ENCODE measurements around the gene NRP2.

The NRP2 gene

DNA sequence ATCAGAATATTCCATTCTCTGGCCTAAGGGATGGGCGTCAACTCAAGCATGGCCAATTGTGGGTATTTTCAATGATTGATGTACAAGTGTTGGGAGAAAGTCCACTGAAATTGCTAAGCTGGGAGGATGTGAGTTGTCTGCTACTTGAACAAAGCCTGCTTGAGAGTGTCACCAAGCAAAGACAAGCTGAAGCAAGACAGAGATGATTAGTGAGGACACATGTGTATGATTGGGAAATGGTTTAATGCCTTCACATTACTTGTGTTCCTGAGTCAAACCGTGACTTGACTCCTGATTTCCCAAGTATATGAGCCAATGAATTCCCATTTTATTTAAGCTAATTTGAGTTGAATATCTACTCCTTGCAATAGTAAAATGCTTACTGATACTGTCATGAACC, 23.7 kb upstream of the NRP2 start:
- no peak for DNase-seq (ENCODE audit: low spot score)

DNA sequence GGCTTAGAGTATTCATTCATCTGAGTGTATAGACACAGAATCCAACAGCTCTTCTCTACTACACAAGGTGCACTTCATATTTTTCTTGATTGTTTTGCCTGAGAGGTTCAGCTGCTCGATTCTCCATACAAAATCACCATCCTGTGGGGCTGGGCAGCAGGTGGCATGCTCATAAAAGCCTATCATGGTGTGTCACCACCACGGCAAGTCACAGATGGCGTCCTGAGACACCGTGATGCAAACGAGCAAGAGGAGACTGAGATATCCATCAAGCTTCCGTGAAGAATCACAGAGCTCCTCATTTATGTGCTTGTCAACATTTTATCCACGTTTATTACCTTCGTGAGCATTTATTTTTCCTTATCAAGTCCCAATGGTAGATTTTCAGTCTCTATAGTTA, 22.4 kb upstream of the NRP2 start:
- no peak for DNase-seq (ENCODE audit: low spot score)

DNA sequence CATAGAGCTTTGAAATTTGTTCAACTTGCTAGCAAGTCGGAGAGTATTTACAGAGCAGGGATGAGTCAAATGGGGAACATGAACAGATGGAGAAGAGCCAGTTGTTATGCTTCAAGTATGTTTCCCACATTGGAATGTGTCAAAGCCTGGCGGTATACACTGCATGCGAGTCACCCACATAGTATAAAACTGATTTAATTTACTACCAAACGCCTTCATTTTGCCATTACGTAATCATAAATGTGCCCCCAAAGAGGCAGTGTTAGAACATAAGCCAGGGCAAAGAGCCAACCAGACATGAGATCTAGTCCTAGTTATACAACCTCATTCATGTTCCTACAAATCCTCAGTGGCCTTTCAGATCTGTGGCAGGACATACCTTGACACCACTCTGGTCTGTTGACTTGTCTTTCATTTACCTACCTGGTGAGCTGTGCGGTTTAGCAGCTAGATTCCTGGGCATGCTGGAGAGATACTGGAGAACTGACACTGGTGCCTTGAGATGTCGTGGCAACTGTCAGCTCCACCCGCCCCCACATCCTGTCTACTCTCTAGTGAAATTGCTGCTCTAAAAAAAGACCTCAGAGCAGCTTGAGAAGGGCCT, 21.7 kb upstream of the NRP2 start:
- no peak for DNase-seq (ENCODE audit: low spot score)

DNA sequence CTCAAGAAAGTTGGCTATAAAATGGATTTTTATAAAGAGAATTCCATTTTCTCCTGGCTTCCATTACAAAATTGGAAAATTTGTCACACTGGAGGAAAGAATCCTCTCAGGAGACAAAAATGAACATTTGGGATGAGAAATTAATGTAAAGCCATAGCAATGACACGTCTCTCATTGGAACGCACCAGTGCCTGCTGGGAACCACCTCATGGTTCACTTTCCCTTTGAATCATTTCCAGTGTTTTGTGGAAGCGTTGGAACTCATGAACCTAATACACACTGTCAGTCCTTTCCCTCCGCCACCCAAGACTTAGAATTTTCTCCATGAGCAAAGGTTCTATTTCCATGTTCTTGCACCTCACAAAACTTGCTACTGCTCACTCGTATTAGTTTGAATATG, 21.0 kb upstream of the NRP2 start:
- DNase-seq (ENCODE audit: low spot score) = no peak

DNA sequence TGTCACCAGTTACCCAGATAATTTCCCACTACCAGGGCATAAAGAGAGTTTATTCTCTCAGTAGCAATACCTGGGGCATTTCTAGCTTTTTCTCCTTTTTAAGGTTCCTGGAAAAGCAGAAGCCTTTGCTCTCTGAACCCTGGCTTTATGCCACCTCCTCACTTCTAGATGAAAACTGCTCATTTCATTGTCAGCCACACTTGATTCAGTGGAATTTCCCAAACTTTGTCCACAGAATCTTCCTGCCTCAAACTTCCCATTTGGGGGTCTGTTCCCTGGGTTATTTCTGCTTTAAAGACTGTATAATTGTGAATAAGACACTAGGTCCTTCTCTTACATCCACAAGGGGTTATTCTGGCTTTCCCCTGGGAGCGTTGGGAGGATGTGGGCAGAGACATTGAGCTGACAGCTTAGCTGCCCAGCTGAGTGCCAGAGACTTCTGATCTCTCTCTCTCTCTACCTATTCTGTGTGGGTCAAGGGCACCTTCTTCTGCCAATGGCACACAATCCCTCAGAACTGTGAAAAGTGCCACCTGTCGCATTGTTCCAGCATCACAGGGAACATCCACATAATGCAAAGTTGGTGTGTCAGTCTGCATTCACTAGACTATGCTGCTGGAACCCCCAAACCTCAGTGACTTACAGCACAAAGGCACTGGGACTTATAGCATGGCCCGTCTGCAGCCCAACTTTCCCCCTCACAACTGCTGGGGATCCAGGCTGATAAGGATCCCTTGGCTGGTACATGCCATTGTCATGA, 19.9 kb upstream of the NRP2 start:
- no peak for DNase-seq (ENCODE audit: low spot score)

DNA sequence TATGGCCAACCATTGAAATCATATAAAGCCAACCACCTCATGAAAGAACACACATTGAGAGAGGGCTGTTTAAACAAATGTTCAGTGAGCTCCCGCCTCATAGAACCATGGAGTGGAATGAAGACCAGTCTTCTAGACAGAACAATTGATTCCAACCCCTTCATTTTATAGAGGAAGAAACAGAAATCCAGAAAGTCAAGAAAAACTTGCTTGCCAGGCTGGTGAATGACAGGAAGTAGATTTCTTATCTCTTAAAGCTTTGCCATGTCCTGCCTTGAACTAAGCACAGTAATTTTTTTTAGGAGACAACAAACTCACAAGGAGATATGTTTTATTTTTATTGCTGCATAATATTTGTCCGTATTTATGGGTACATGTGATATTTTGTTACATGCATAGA, 16.5 kb upstream of the NRP2 start:
- no peak for DNase-seq (ENCODE audit: low spot score)

DNA sequence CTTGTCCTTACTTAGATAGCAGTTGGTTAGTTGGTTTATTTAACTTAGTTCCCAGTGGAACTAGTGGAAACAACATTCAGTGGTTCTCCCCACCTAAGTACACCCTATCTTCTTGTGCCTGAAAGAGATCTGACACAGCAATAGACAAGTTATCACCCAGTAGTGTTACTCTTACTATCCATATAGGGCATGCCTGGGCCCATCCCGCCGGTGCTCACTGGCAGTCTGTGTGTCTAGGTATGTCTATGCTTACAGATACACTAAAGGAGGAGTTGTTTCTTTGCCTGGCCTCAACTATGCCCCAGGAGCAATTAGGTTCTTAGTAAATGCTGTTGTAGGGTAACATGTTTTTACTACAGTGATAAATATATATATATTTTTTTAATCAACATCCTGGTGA, 12.0 kb upstream of the NRP2 start:
- DNase-seq (ENCODE audit: low spot score) = no peak

DNA sequence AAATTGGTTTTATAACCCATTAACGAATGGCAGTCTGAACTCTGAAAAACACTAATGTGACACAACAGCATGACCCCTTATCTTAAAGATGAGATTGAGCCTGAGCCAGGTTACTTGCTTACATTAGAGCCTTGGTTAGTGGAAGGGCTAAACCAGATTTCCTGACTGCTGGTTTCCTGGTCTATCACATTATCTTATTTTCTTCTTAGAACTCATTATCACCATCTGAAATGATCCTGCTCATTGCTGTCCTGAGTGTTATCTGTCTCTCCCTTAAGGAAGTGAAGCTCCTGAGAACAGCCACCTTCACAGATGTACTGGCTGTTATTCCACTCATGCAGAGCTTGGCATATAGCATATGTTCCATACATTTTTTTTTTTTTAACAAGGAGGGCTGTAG, 9.0 kb upstream of the NRP2 start:
- DNase-seq (ENCODE audit: low spot score) = no peak

DNA sequence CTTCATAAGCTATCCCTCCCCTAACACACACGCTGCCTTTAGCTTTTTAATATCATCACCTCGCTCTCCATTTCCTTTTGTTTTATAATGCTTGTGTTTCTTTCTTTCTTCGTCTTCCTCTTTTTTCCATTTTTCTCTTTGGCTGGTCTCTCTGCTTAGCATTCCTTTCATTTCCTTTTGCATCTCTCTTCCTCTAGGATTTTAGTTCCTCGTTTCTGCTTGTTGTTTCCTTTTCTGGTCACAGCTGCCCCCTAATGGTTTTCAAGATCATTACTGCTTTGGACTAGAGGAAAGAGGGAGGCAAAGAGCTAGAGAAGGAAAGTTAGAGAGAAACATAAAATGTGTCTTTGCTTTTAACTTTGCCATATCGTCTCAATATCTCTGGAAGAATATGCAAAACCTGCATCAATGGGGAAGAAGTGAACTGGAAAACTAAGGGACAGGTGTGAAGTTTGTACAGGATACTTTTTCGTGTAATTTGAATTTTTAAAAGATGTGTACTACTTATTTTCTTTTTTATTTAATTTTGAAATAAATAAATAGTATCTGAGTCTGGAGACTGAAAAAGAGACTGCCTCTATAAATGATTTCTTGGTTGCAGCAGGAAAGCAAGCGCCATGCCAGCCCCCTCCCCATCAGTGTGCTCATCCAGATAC, 6.3 kb upstream of the NRP2 start:
- DNase-seq (ENCODE audit: low spot score) = no peak

DNA sequence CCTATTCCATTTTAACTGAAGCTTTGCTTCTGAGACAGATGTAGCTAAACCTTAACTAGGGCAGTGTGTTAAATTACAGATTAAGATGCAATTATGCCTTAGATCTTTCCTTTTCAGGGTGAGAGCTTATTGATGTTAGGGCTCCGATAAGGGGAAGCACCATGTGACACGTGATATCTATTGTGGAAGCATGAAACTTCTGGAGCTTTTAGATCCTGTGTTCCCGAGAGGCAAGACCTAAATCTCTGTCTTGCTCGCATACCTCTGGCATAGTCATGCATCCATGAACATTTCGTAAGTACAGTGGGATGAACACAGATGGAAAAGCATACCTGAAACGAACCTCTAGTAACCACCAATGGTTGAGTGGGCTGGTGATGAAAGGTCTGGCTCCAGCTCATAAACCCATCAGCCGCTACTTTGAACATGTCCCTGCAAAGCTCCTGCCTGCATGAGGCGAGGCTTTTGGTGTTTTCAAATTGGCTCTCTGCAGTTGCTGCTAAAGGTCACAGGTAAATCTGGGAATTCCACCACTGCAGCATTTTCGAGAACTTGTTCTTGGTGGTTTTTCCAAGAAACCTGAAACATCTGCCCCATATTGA, 3.7 kb upstream of the NRP2 start:
- no peak for DNase-seq (ENCODE audit: low spot score)

DNA sequence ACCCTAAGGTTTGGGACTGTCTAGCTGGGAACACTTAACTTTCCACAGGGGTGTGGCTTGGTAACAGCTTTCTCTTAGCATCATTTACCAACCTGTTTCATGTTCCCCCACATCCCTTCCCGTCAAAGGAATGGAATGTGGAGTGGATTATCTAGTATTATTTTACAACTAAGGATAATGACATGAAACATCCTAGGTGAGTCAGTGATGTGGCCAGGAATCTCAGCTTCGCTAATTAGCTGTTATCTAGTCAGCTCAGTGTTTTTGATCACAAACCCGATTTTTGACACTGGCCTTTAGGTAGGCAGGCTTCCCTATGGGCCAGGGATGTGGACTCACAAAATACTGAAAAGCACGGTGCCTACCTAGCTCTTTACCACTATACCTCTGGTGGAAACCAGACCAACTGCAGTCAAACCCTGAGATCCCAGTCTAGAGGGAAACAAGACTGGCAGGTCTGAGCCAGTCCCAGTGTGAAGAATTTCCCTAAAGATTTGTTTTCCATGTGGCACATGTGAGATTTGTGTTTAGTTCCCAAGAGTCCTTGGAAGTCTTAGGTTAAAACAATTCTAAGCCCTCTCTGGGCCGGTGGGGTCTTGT, 2.8 kb upstream of the NRP2 start:
- no peak for DNase-seq (ENCODE audit: low spot score)

DNA sequence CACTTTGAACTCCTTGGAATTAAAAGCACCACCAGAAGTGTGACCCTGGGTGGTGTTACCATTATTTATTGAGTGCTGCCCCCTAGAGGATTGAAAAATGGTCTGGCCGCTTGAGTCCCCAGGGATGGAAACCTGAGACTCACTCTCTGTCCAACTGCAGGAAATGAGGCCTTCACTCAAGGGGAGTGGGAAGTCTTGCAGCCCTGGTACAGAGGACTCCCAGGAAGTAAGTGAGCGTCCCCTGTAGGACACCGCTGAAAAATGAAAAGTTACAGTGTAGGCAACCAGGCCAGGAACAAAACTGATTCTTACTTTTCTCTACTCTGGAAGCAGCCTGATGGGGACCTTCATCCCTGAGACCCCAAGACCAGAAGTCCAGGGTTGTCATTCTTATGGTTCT, 2.2 kb upstream of the NRP2 start:
- peak; percentile 69 for DNase-seq (ENCODE audit: low spot score)

DNA sequence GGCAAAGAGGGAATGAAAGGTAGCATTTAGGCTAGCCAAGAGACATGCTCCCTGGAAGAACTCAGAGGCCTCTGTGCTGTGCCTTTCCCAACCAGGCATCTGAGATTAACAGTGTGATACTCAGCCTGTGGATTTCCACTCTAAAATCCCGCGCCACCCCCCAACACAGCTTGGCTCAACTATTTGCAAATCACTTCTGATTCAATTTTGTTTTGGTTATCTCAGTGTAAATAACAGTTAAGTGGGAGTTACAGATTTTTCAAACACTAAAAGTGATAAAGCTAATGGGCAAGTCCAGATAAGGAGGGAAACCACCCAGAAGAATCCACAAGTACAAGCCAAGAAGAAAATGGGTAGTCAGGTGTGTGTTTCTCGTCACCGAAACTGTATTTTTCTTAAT, 1.4 kb upstream of the NRP2 start:
- DNase-seq (ENCODE audit: low spot score) = no peak

DNA sequence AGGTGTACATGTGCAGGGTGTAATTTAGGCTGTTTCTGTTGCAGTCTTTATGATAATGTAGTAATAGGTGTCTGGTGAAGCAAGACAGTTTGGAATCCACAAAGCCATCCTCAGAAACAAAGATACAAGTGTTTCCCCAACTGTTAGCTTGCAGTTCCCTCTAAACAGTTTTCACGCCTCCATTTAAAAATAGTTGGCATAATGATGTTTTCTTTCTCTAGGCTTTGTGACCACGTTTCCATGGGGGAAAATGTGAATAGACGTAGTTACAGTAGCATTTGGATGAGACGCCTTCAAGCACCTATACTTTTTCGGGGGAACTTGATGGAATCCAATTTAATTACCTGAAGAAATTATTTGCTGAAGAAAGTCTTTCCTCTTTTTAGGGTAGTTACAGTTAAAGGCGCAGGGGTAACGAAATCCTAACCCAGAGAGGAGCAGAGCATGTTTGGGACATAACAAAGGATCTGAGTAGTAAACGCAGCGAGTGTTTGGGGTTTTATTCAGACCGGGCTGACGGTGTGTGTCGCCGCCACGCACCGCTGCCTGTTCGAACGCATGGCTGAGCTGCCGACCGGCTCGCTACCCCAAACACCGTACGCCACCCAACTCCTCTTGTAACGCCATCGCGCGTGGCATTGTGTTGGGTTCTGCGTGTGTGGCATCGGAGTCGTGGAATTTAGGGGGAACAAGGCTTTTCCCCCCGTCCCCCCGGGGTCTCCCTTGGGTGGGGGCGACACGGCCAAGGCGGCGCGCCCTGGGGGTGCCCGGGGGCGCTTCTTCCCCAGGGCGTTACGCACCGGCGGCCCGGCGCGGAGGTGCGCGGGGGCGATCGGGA, 681 bp upstream of the NRP2 start:
- DNase-seq (ENCODE audit: low spot score) = no peak

DNA sequence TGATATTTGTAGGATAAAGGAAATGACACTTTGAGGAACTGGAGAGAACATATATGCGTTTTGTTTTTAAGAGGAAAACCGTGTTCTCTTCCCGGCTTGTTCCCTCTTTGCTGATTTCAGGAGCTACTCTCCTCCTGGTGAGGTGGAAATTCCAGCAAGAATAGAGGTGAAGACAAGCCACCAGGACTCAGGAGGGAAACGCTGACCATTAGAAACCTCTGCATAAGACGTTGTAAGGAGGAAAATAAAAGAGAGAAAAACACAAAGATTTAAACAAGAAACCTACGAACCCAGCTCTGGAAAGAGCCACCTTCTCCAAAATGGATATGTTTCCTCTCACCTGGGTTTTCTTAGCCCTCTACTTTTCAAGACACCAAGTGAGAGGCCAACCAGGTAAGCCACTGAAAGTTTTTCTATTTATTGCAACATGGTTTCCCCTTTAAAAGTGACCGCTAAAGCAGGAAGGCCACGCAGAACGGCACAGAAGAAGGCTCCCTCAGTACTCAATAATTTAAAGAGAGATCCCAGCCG, 735 bp downstream of the NRP2 start:
- no peak for DNase-seq (ENCODE audit: low spot score)

DNA sequence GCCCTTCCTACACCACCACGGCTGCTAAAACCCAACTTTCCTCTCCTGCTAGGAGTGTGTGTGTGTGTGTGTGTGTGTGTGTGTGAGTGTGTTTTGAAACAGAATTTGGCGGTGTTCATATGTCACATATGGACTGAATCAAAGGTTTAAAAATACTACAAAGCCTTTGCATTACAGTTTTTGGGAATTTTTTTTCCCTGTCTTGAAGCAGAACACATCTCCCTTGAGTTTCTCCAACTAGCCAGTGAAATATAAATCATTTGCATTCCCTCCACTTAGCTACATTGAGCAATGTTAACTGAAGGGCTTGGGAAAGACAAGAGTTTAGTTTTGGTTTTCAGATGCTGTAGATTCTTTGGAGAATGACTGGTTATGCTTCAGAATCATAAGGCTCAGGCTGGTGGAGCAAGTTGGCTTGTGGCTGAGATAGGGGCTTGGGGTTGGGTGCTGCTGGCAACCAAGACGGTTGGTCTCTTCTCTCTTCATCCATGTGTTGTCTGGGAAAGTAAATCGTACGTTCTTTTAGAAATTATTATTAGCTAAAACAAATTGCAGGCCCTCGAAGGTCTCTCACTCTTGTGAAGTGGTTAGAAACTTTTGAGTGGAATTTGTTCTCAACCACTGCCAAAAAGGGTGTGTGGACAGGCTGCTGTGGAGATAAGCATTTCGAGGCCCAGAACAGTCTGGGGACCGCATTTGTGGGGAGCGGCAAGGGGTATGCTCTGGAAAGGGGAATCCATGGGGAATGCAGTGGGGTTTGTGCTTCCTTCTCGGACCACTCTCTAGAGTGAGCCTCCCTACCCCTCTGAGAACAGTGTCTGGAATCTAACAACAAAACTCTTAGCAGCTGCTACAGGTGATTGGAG, 1.4 kb downstream of the NRP2 start:
- no peak for DNase-seq (ENCODE audit: low spot score)

DNA sequence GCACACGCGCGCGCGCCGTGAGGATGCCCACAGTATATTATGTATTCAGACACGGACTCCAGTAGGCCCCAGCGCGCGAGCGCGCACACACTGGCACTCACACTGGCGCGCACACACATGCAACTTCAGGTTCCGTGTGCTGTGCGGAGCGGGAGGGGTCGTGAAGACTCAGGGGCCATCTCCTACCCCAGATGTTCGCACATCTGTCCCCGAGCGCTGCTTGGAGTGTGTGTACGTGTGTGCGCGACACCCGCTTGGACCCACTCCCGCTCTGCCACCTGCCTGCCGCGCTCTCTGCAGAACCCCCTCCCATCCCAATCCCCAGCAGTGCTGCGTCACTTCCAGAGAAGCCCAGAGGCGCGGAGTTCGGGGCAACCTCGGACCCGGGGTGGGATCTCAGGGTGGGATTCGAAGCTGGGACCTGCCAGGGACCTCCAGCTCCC, 2.6 kb downstream of the NRP2 start:
- no peak for DNase-seq (ENCODE audit: low spot score)

DNA sequence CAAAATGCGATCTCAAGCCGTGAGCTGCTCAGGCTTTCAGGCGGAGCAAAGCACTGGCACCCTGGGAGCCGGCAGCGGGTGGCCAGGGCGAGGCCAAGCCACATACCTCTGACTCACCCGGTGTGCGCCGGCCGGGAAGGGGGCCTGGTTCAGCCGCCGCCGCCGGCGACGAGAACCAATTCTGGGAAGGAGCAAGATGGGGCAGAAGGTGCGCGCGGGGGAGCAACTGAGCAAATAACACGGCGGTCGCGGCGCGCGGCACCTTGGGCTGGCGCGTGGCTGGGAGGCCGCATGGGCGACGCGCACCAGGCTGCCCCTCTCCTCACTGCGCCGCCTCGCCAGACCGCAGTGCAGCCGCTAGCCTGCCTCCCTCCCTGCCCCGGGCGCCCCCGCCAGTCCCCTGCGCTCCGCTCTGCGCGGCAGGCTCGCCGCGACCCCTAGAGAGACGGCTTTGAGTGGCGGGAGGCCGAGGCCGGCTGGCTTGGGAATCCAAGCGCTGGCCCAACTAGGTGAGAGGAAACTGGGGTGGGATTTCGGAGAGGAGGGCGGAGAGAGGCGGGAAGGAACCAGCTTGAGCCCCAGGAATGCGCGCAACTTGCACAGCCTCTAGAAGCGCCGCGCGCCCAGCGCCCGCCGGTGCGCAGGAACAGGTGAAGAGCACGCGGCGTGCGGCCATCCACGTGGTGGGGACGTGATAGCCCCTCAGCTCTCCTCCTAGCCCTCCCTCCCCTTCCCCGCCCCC, 3.2 kb downstream of the NRP2 start:
- no peak for DNase-seq (ENCODE audit: low spot score)

DNA sequence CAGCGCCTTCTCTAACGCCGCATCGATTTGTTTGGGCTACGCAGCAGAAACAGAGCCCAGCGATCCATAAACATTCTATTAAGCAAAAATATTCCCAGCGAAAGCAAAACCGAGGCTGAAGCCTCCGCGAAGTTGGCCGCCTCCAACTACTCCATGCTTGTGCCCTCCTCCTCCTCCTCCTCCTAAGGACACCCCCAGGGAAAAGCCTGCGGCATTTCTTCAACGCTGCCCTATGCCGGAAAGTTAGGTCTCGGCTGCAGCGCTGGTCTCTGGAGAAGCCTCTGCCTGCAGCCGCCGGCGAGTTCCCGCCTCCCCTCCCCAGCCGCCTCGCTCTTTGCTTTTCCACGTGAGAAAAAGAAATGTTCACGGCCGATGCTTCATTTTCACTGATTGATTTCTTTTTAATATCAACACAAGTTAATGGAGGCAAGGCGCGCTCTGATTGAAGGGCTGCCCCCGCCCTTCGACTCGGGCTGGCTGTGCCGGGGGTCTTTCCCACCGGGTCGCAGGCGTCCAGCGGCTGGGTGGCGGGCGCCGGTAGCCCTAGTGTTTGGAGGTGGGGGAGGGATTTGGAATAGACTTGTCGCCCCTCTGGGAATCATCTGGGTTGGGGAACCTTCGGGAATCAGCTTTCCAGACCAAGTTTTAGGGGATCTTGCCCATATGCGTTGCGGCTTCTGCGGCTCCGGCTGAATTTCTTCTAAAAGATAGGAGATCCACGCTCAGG, 3.9 kb downstream of the NRP2 start:
- no peak for DNase-seq (ENCODE audit: low spot score)
